Activated naive CD4-positive, alpha-beta T cell treated with anti-CD3 and anti-CD28 coated beads, Interleukin-2, amount 50 U/mL, for 16 hours (primary cell): ENCODE data around the gene RAD51B.

Experiments used
- DNase-seq: peaks from one replicate; pipeline ENCODE4 v3.0.0-alpha.2; 2020

Gene RAD51B

GRCh38 chr14:68569970-68570409 is 750.4 kb downstream of the RAD51B start:
- DNase-seq = no peak

GRCh38 chr14:68571114-68571591 is 751.6 kb downstream of the RAD51B start:
- no peak for DNase-seq

- DNase-seq = no peak
Observed at GRCh38 chr14:68571928-68572525, 752.4 kb downstream of the RAD51B start.

GRCh38 chr14:68573126-68573525 is 753.5 kb downstream of the RAD51B start:
- DNase-seq = no peak

- DNase-seq = no peak
Observed at GRCh38 chr14:68573722-68574121, 754.1 kb downstream of the RAD51B start.

GRCh38 chr14:68574461-68574860 is 754.9 kb downstream of the RAD51B start:
- no peak for DNase-seq

GRCh38 chr14:68574906-68575305 is 755.3 kb downstream of the RAD51B start:
- no peak for DNase-seq

- DNase-seq = no peak
Observed at GRCh38 chr14:68575426-68575825, 755.8 kb downstream of the RAD51B start.

- DNase-seq = no peak
Observed at GRCh38 chr14:68576031-68576430, 756.5 kb downstream of the RAD51B start.

- no peak for DNase-seq
Observed at GRCh38 chr14:68576496-68577244, 757.1 kb downstream of the RAD51B start.

- DNase-seq = no peak
Observed at GRCh38 chr14:68577802-68578541, 758.4 kb downstream of the RAD51B start.

- no peak for DNase-seq
Observed at GRCh38 chr14:68578597-68578996, 759.0 kb downstream of the RAD51B start.

- DNase-seq = no peak
Observed at GRCh38 chr14:68580096-68580645, 760.6 kb downstream of the RAD51B start.

GRCh38 chr14:68580671-68581070 is 761.1 kb downstream of the RAD51B start:
- DNase-seq = no peak

GRCh38 chr14:68583548-68584280 is 764.1 kb downstream of the RAD51B start:
- no peak for DNase-seq

GRCh38 chr14:68584786-68585185 is 765.2 kb downstream of the RAD51B start:
- DNase-seq = no peak

GRCh38 chr14:68585690-68586089 is 766.1 kb downstream of the RAD51B start:
- no peak for DNase-seq

- DNase-seq = no peak
Observed at GRCh38 chr14:68586896-68587751, 767.5 kb downstream of the RAD51B start.

- DNase-seq = no peak
Observed at GRCh38 chr14:68587931-68588330, 768.4 kb downstream of the RAD51B start.

- no peak for DNase-seq
Observed at GRCh38 chr14:68589447-68590200, 770.0 kb downstream of the RAD51B start.

- DNase-seq = no peak
Observed at GRCh38 chr14:68590201-68590522, 770.6 kb downstream of the RAD51B start.
